Measurements from ENCODE around the gene POLR1E.
"Not testable (repeated sequence)": the region's sequence is repeated elsewhere in the genome, so short reads cannot be mapped to it uniquely, and the experiment has no call there.

DNA sequence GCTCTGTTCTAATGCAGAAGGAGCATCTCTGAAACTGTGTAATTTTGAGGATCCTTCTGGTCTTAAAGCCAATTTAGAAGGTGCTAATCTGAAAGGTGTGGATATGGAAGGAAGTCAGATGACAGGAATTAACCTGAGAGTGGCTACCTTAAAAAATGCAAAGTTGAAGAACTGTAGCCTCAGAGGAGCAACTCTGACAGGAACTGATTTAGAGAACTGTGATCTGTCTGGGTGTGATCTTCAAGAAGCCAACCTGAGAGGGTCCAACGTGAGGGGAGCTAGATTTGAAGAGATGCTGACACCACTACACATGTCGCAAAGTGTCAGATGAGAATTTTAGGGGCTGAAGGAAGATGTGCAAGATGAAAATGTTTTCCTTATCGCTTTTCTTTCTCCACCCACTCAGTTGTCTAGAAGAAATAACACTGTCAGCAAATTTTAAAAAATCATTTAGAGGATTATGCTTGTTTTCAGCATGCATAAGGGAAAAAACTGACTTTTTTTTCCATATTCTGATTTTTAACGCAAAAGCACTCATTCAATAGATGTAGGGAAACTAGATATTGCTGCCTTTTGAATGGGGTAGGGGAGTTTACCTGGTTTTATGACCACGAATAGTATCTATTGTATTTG is 7.6 kb upstream of the POLR1E start:
- TF ChIP-seq POLR2AphosphoS5, POLR2A (IDR thresholded peaks at IDR 0.05; ENCODE audit: low read depth, low read length): not testable (repeated sequence)

Measured in GM12891 (cell line).